HepG2 (cell line): ENCODE data around the gene PXMP4. TPM values are rescaled to one million over a fixed set of nuclear protein-coding genes. Genes with fewer than 3 reads are reported as not detected.

Experiments used
- AFF4 ChIP-seq: sonication (generic); formaldehyde crosslinking; IDR thresholded peaks from 2 replicates; pipeline ENCODE4 v1.4.0; 2020; ENCODE audit warnings: missing genetic modification reagents
- AKAP8 ChIP-seq: sonication (generic); formaldehyde crosslinking; IDR thresholded peaks from 2 replicates; pipeline ENCODE4 v1.5.1; 2020; ENCODE audit warnings: mild to moderate bottlenecking, missing genetic modification reagents
- ARNT ChIP-seq: fragments of 450-650 bp; IDR thresholded peaks from 2 replicates; pipeline ENCODE4 v1.6.1; 2017
- CENPT ChIP-seq: sonication (generic); formaldehyde crosslinking; IDR thresholded peaks from 2 replicates; pipeline ENCODE4 v1.8.0; 2022; ENCODE audit warnings: low read depth, mild to moderate bottlenecking, moderate library complexity, missing genetic modification reagents
- ELF4 ChIP-seq: sonication (generic); formaldehyde crosslinking; IDR thresholded peaks from 2 replicates; pipeline ENCODE4 v1.5.0; 2020; ENCODE audit warnings: missing genetic modification reagents, mild to moderate bottlenecking, moderate library complexity, borderline replicate concordance
- FOXA3 ChIP-seq: IDR thresholded peaks from 2 replicates; pipeline ENCODE4 v1.6.1; 2016; ENCODE audit warnings: missing genetic modification reagents, missing compliant biosample characterization
- GFI1 ChIP-seq: sonication (generic); formaldehyde crosslinking; IDR thresholded peaks from 2 replicates; pipeline ENCODE4 v1.5.0; 2020; ENCODE audit warnings: missing genetic modification reagents, mild to moderate bottlenecking, borderline replicate concordance
- HNF4G ChIP-seq, 2 experiments: sonication (generic) in 1 of 2; formaldehyde crosslinking in 1 of 2; IDR thresholded peaks; 2 replicates each; pipeline versions ENCODE4 v1.4.0 to v1.6.1; 2011 to 2020; ENCODE audit warnings: borderline replicate concordance in 2 of 2, low read depth in 2 of 2, mild to moderate bottlenecking in 2 of 2, low read length in 1 of 2, missing genetic modification reagents in 1 of 2, moderate library complexity in 1 of 2
- HOMEZ ChIP-seq: IDR thresholded peaks from 2 replicates; pipeline ENCODE4 v1.6.1; 2016; ENCODE audit warnings: low read depth
- IKZF4 ChIP-seq: sonication (generic); formaldehyde crosslinking; IDR thresholded peaks from 2 replicates; pipeline ENCODE4 v1.5.1; 2020; ENCODE audit warnings: borderline replicate concordance, mild to moderate bottlenecking, low read depth, missing genetic modification reagents; ENCODE audit errors: not compliant biosample characterization
- KDM5B ChIP-seq: sonication (generic); formaldehyde crosslinking; IDR thresholded peaks from 2 replicates; pipeline ENCODE4 v1.4.0; 2020; ENCODE audit warnings: missing genetic modification reagents, mild to moderate bottlenecking, borderline replicate concordance
- KDM6A ChIP-seq: IDR thresholded peaks from 2 replicates; pipeline ENCODE4 v1.6.1; 2016; ENCODE audit warnings: low read depth
- NFE2 ChIP-seq: sonication (generic); formaldehyde crosslinking; IDR thresholded peaks from 2 replicates; pipeline ENCODE4 v1.4.0; 2020; ENCODE audit warnings: missing genetic modification reagents
- SIX4 ChIP-seq: sonication (generic); formaldehyde crosslinking; IDR thresholded peaks from 2 replicates; pipeline ENCODE4 v1.4.0; 2020; ENCODE audit warnings: missing genetic modification reagents
- SP5 ChIP-seq: IDR thresholded peaks from 2 replicates; pipeline ENCODE4 v1.6.1; 2016; ENCODE audit warnings: low read depth, borderline replicate concordance
- TARDBP ChIP-seq: sonication (generic); formaldehyde crosslinking; IDR thresholded peaks from 2 replicates; pipeline ENCODE4 v1.8.0; 2022; ENCODE audit warnings: mild to moderate bottlenecking, missing genetic modification reagents
- TBP ChIP-seq: sonication (generic); formaldehyde crosslinking; IDR thresholded peaks from 2 replicates; pipeline ENCODE4 v1.5.0; 2020; ENCODE audit warnings: missing genetic modification reagents
- TFE3 ChIP-seq: IDR thresholded peaks from 2 replicates; pipeline ENCODE4 v1.6.1; 2016
- TOPORS ChIP-seq: sonication (generic); formaldehyde crosslinking; IDR thresholded peaks from 2 replicates; pipeline ENCODE4 v1.8.0; 2023; ENCODE audit warnings: mild to moderate bottlenecking, missing genetic modification reagents
- XBP1 ChIP-seq: sonication (generic); formaldehyde crosslinking; IDR thresholded peaks from 2 replicates; pipeline ENCODE4 v1.5.0; 2020; ENCODE audit warnings: missing genetic modification reagents
- ZFP62 ChIP-seq: sonication (generic); formaldehyde crosslinking; IDR thresholded peaks from 2 replicates; pipeline ENCODE4 v1.4.0; 2020; ENCODE audit warnings: missing genetic modification reagents
- ZNF101 ChIP-seq: sonication (generic); formaldehyde crosslinking; IDR thresholded peaks from 2 replicates; pipeline ENCODE4 v1.4.0; 2020; ENCODE audit warnings: mild to moderate bottlenecking, low read depth, missing genetic modification reagents, borderline replicate concordance
- ZNF230 ChIP-seq: sonication (generic); formaldehyde crosslinking; IDR thresholded peaks from 2 replicates; pipeline ENCODE4 v1.4.0; 2020; ENCODE audit warnings: mild to moderate bottlenecking, missing genetic modification reagents
- ZNF781 ChIP-seq: sonication (generic); formaldehyde crosslinking; IDR thresholded peaks from 2 replicates; pipeline ENCODE4 v1.5.1; 2020; ENCODE audit warnings: borderline replicate concordance, mild to moderate bottlenecking, missing genetic modification reagents; ENCODE audit errors: not compliant biosample characterization
- ZNF891 ChIP-seq: sonication (generic); formaldehyde crosslinking; IDR thresholded peaks from 2 replicates; pipeline ENCODE4 v1.5.0; 2020; ENCODE audit warnings: mild to moderate bottlenecking, missing genetic modification reagents
- polyA plus RNA-seq, 8 experiments: library from polyadenylated mRNA; depleted of rRNA in 3 of 8; stranded (reverse) in 7 of 8; unstranded in 1 of 8; fragments of >200 nt; fragmentation: Illumina TruSeq in 4 of 8; extraction: Trizol in 4 of 8; gene quantifications; 2 replicates each; pipeline versions ENCODE4 v1.2.1 to v1.2.3, GENCODE V29; 2011 to 2016; ENCODE audit warnings: low read depth in 4 of 8, missing spikeins in 1 of 8, mixed read lengths in 1 of 8; ENCODE audit not compliant: insufficient read depth in 1 of 8
- total RNA-seq, 5 experiments: library from RNA; depleted of rRNA; stranded (reverse); fragments of >200 nt; fragmentation: Illumina TruSeq; extraction: Trizol; gene quantifications; 2 replicates each; pipeline ENCODE4 v1.2.3, GENCODE V29; 2016; ENCODE audit warnings: low read depth in 1 of 5

Gene PXMP4
- total and polyA plus RNA-seq, 2 of the 13 experiments (the other 11 are each of a cell fraction or from before 2014, with no cell fraction given) = not detected

- TF ChIP-seq AFF4 (CRISPR knock-in tag) = no peak
- no peak for TF ChIP-seq GFI1 (CRISPR knock-in tag)
- no peak for TF ChIP-seq ARNT
- no peak for TF ChIP-seq ZNF230 (CRISPR knock-in tag)
- no peak for TF ChIP-seq TARDBP (CRISPR knock-in tag)
- TF ChIP-seq KDM6A (CRISPR knock-in tag) = no peak
- TF ChIP-seq ZNF101 (CRISPR knock-in tag) = no peak
- no peak for TF ChIP-seq SIX4 (CRISPR knock-in tag)
- TF ChIP-seq KDM5B (CRISPR knock-in tag) = no peak
- no peak for TF ChIP-seq TOPORS (CRISPR knock-in tag)
- TF ChIP-seq ZNF781 = no peak
- TF ChIP-seq ELF4 = no peak
- peak; percentile 53 for TF ChIP-seq SP5 (CRISPR knock-in tag)
- no peak for TF ChIP-seq ZFP62
- no peak for TF ChIP-seq HNF4G (IDR thresholded peaks at IDR 0.05; ENCODE audit: borderline replicate concordance, low read depth, low read length)
- TF ChIP-seq HNF4G (CRISPR knock-in tag; IDR thresholded peaks at IDR 0.05; ENCODE audit: borderline replicate concordance, low read depth) = no peak
- no peak for TF ChIP-seq IKZF4 (CRISPR knock-in tag)
- no peak for TF ChIP-seq AKAP8 (CRISPR knock-in tag)
- no peak for TF ChIP-seq CENPT (CRISPR knock-in tag)
- TF ChIP-seq ZNF891 (CRISPR knock-in tag) = no peak
- no peak for TF ChIP-seq HOMEZ (CRISPR knock-in tag)
- TF ChIP-seq NFE2 (CRISPR knock-in tag) = no peak
- TF ChIP-seq TBP (CRISPR knock-in tag) = no peak
- TF ChIP-seq TFE3 (CRISPR knock-in tag) = no peak
- no peak for TF ChIP-seq XBP1 (CRISPR knock-in tag)
- peak; percentile 44; the same call in 1 of the 2 replicates for TF ChIP-seq FOXA3
Measured at GRCh38 chr20:33710681-33711445, 9.2 kb downstream of the PXMP4 start (continued).
